Measurements from ENCODE around the gene BDKRB2. TPM values are rescaled to one million over a fixed set of nuclear protein-coding genes. Genes with fewer than 3 reads are reported as not detected.

BDKRB2 gene
- total and polyA plus RNA-seq, 2 of the 8 experiments (the other 6 are each of a cell fraction or from before 2014, with no cell fraction given) = 0.13 to 0.21 TPM

DNA sequence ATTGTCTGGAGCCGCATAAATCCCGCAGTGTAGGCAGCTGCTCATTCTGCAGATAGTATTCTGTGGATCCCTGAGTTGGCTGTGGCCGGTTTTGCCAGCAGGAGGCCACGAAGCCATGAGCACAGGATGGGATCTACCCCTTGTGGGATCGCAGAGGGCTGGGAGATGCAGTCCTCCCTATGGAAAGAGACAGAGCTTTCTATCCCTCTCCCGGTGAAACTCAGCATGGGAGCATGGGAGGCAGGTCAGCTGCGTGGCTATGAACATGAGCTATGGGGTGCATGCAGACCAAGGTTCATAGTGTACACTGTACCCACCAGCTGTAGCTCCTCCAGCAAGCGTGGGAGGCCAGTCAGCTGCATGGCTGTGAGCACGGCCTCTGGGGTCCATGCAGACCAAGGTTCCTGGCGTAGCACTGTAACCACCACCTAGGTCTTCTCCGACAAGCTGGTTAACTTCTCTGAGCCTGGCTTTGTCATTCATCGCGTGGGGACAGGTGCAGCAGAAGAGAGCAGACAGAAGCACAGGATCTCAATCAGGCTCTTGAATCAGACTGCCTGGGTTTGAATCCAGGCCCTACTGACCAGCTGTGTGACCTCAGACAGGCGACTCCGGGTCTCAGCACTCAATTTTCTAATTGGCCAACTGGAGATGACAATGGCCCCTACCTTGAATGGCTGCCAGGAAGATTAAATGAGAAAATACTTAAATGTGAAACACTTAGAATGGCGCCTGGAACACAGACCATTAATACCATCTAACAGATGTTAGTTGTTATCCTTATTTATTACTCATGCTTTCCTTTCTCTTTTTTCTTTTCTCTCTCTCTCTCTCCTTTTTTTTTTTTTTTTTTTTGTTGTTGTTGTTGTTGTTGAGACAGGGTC lies 57.4 kb downstream of the BDKRB2 start (continued):
- TF ChIP-seq ZNF274 (IDR thresholded peaks at IDR 0.05; ENCODE audit: borderline replicate concordance, extremely low read depth, low read length) = no peak
- no peak for TF ChIP-seq ASH2L (IDR thresholded peaks at IDR 0.05; ENCODE audit: low read length)
- no peak for TF ChIP-seq POLR2A (IDR thresholded peaks at IDR 0.05; ENCODE audit: control extremely low read depth in 1 of 2, low read depth in 2 of 2, low read length in 2 of 2)
- TF ChIP-seq SP2 (IDR thresholded peaks at IDR 0.05; ENCODE audit: low read length) = no peak

Measured in H1 (cell line).